Panc1 (cell line): ENCODE results near the gene SMOC2.

ENCODE experiments used
- CTCF ChIP-seq: fragments of 450-650 bp; IDR thresholded peaks from 2 replicates; pipeline ENCODE4 v1.5.1; 2017; ENCODE audit warnings: mild to moderate bottlenecking
- TCF7L2 ChIP-seq: IDR thresholded peaks from 2 replicates; pipeline ENCODE4 v1.6.1; 2011; ENCODE audit warnings: mild to moderate bottlenecking, low read depth, low read length, inconsistent platforms

- TF ChIP-seq CTCF (no peak), TCF7L2 (no peak)
Measured at GRCh38 chr6:168698923-168699322, 257.9 kb downstream of the SMOC2 start.
